ENCODE measurements around the gene MTERF2. TPM values are rescaled to one million over a fixed set of nuclear protein-coding genes. Genes with fewer than 3 reads are reported as not detected.

MTERF2 gene
- total and polyA plus RNA-seq, 10 of the 15 experiments (the other 5 are each of a cell fraction or from before 2014, with no cell fraction given): 2.1 to 9.8 (median 6.7) TPM

- TF ChIP-seq ZBTB11 (CRISPR knock-in tag; IDR thresholded peaks at IDR 0.05) (no peak), ZBTB40 (IDR thresholded peaks at IDR 0.05; ENCODE audit: borderline replicate concordance) (0 out of 2 replicates have a peak, but pooled peaks have one; percentile 6)
These were observed 32.2 kb downstream of the MTERF2 start (continued) for GRCh38 chr12:106954462-106955376.

All from GM12878 (cell line).